ENCODE results near the gene KHK.

DNA sequence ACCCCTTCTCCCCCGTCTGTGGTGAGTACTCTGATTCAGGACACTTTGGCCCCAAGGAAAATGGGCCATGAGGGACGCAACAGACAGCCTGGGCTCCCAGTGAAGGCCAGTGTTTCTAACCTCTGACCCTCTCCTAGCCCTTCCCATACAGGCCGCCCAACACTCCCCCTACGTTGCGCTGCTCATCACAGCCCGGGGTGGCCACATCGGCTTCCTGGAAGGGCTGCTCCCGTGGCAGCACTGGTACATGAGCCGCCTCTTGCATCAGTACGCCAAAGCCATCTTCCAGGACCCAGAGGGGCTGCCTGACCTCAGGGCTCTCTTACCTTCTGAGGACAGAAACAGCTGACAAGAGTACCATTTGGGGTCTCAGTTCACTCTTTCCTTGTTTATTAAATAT lies 43.8 kb downstream of the KHK start:
- no peak for TF ChIP-seq SIN3A (IDR thresholded peaks at IDR 0.05; ENCODE audit: borderline replicate concordance, low read depth, low read length)
- no peak for TF ChIP-seq YY1 (IDR thresholded peaks at IDR 0.05; ENCODE audit: low read depth)
- TF ChIP-seq FOXJ3 (CRISPR knock-in tag; IDR thresholded peaks at IDR 0.05), result no peak

Data from SK-N-SH (cell line).